HepG2 (cell line): ENCODE measurements around the gene SOCS1. TPM values are rescaled to one million over a fixed set of nuclear protein-coding genes. Genes with fewer than 3 reads are reported as not detected.
A peak's percentile ranks its signal among the peaks of the same experiment; 100 is the strongest.

Experiments used
- ARID2 ChIP-seq: sonication (generic); formaldehyde crosslinking; IDR thresholded peaks from 2 replicates; pipeline ENCODE4 v1.8.1; 2022; ENCODE audit warnings: mild to moderate bottlenecking, missing genetic modification reagents, borderline replicate concordance
- ARNTL ChIP-seq: sonication (generic); formaldehyde crosslinking; IDR thresholded peaks from 2 replicates; pipeline ENCODE4 v1.4.0; 2020; ENCODE audit warnings: mild to moderate bottlenecking, missing genetic modification reagents
- GRHL1 ChIP-seq: sonication (generic); formaldehyde crosslinking; conservative IDR thresholded peaks from 2 replicates; pipeline ENCODE4 v1.8.0; 2022; ENCODE audit warnings: missing genetic modification reagents
- HMGXB4 ChIP-seq, 2 experiments: sonication (generic) in 1 of 2; formaldehyde crosslinking in 1 of 2; IDR thresholded peaks; 2 replicates each; pipeline versions ENCODE4 v1.4.0 to v1.6.1; 2018 to 2020; ENCODE audit warnings: missing genetic modification reagents in 2 of 2, borderline replicate concordance in 1 of 2, low read depth in 1 of 2, mild to moderate bottlenecking in 1 of 2, missing biosample characterization in 1 of 2
- HOXA9 ChIP-seq: sonication (generic); formaldehyde crosslinking; IDR thresholded peaks from 2 replicates; pipeline ENCODE4 v1.8.1; 2022; ENCODE audit warnings: missing genetic modification reagents, mild to moderate bottlenecking, moderate library complexity, borderline replicate concordance
- IRX3 ChIP-seq: sonication (generic); formaldehyde crosslinking; IDR thresholded peaks from 2 replicates; pipeline ENCODE4 v1.8.1; 2023; ENCODE audit warnings: mild to moderate bottlenecking, low read depth, missing genetic modification reagents, borderline replicate concordance
- SOX5 ChIP-seq: IDR thresholded peaks from 2 replicates; pipeline ENCODE4 v1.6.1; 2016; ENCODE audit warnings: borderline replicate concordance
- YY1 ChIP-seq: IDR thresholded peaks from 2 replicates; pipeline ENCODE4 v1.6.1; 2011; ENCODE audit warnings: low read length, low read depth, moderate library complexity, mild to moderate bottlenecking; ENCODE audit not compliant: insufficient read depth, insufficient replicate concordance
- ZNF225 ChIP-seq: sonication (generic); formaldehyde crosslinking; IDR thresholded peaks from 2 replicates; pipeline ENCODE4 v1.4.0; 2020; ENCODE audit warnings: mild to moderate bottlenecking, missing genetic modification reagents
- ZNF407 ChIP-seq: sonication (generic); formaldehyde crosslinking; IDR thresholded peaks from one replicate; pipeline ENCODE4 v1.5.1; 2020; ENCODE audit warnings: mild to moderate bottlenecking, missing genetic modification reagents; ENCODE audit errors: not compliant biosample characterization
- ZNF510 ChIP-seq: sonication (generic); formaldehyde crosslinking; IDR thresholded peaks from 2 replicates; pipeline ENCODE4 v1.4.0; 2020; ENCODE audit warnings: low read depth, mild to moderate bottlenecking, missing genetic modification reagents
- ZNF691 ChIP-seq: sonication (generic); formaldehyde crosslinking; IDR thresholded peaks from 2 replicates; pipeline ENCODE4 v1.4.0; 2020; ENCODE audit warnings: missing genetic modification reagents, low read depth, mild to moderate bottlenecking, borderline replicate concordance
- ZNF781 ChIP-seq: sonication (generic); formaldehyde crosslinking; IDR thresholded peaks from 2 replicates; pipeline ENCODE4 v1.5.1; 2020; ENCODE audit warnings: borderline replicate concordance, mild to moderate bottlenecking, missing genetic modification reagents; ENCODE audit errors: not compliant biosample characterization
- polyA plus RNA-seq, 8 experiments: library from polyadenylated mRNA; depleted of rRNA in 3 of 8; stranded (reverse) in 7 of 8; unstranded in 1 of 8; fragments of >200 nt; fragmentation: Illumina TruSeq in 4 of 8; extraction: Trizol in 4 of 8; gene quantifications; 2 replicates each; pipeline versions ENCODE4 v1.2.1 to v1.2.3, GENCODE V29; 2011 to 2016; ENCODE audit warnings: low read depth in 4 of 8, missing spikeins in 1 of 8, mixed read lengths in 1 of 8; ENCODE audit not compliant: insufficient read depth in 1 of 8
- total RNA-seq, 5 experiments: library from RNA; depleted of rRNA; stranded (reverse); fragments of >200 nt; fragmentation: Illumina TruSeq; extraction: Trizol; gene quantifications; 2 replicates each; pipeline ENCODE4 v1.2.3, GENCODE V29; 2016; ENCODE audit warnings: low read depth in 1 of 5

Gene SOCS1
- total and polyA plus RNA-seq, 2 of the 13 experiments (the other 11 are each of a cell fraction or from before 2014, with no cell fraction given), result 5.3 to 6.3 TPM

- TF ChIP-seq ZNF407 (CRISPR knock-in tag), result no peak
- no peak for TF ChIP-seq GRHL1 (CRISPR knock-in tag)
- peak; percentile 73; the same call in 1 of the 2 replicates for TF ChIP-seq ZNF225 (CRISPR knock-in tag)
- peak; percentile 80; the same call in 1 of the 2 replicates for TF ChIP-seq ARID2 (CRISPR knock-in tag)
- no peak for TF ChIP-seq ARNTL (CRISPR knock-in tag)
- TF ChIP-seq ZNF781 (CRISPR knock-in tag), result peak; percentile 68
- no peak for TF ChIP-seq ZNF510
- TF ChIP-seq IRX3 (CRISPR knock-in tag), result no peak
- TF ChIP-seq SOX5, result peak; percentile 27; the same call in 1 of the 2 replicates
- TF ChIP-seq HOXA9, result 0 out of 2 replicates have a peak, but pooled peaks have one; percentile 75
- peak; percentile 86 to 88 for TF ChIP-seq HMGXB4 (CRISPR knock-in tag; IDR thresholded peaks at IDR 0.05; ENCODE audit: borderline replicate concordance in 1 of 2, low read depth in 1 of 2)
- TF ChIP-seq ZNF691 (CRISPR knock-in tag), result peak; percentile 49
- TF ChIP-seq YY1, result no peak
These were observed at the start of gene SOCS1 (continued) for GRCh38 chr16:11255737-11256660.
